Lower leg skin (tissue), 3 donors: ENCODE measurements around the gene STRAP.
"Not testable (repeated sequence)": the region's sequence is repeated elsewhere in the genome, so short reads cannot be mapped to it uniquely, and the experiment has no call there.

Experiments used
- CTCF ChIP-seq, 3 donors: fragments of 450-650 bp; IDR thresholded peaks; one replicate each; pipeline ENCODE4 v1.5.1; 2016; ENCODE audit warnings: antibody characterized with exemption in 3 of 3, mild to moderate bottlenecking in 3 of 3, moderate library complexity in 2 of 3
- POLR2A ChIP-seq, 2 donors: fragments of 450-650 bp; IDR thresholded peaks; one replicate each; pipeline ENCODE4 v1.6.1; 2016 to 2017; ENCODE audit warnings: antibody characterized with exemption in 2 of 2, mild to moderate bottlenecking in 1 of 2, moderate library complexity in 1 of 2

DNA sequence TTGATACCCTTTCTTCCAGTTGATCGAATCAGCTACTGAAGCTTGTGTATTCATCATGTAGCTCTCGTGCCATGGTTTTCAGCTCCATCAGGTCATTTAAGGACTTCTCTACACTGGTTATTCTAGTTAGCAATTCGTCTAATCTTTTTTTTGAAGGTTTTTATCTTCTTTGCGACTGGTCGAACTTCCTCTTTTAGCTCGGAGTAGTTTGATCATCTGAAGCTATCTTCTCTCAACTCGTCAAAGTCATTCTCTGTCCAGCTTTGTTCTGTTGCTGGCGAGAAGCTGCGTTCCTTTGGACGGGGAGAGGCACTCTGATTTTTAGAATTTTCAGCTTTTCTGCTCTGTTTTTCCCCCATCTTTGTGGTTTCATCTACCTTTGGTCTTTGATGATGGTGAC lies 66.3 kb downstream of the STRAP start:
- not testable (repeated sequence) for TF ChIP-seq CTCF, POLR2A (IDR thresholded peaks at IDR 0.05)
